WTC11 (cell line): ENCODE results near the gene WWOX. TPM values are rescaled to one million over a fixed set of nuclear protein-coding genes. Genes with fewer than 3 reads are reported as not detected.

Experiments used
- ATAC-seq: fragments of 200-7000 bp; cut with Tn5 transposase; 2 replicates; pipeline ENCODE4 v1.10.0; 2021; ENCODE audit warnings: mild to moderate bottlenecking, moderate library complexity
- CTCF ChIA-PET: fragments of 300-600 bp; sonication (Branson Sonifier 250); formaldehyde crosslinking; loops from one replicate; lab custom pipeline; 2021; ENCODE audit warnings: antibody characterized with exemption; lab: Charles Lee
- POLR2A ChIA-PET: fragments of 350-600 bp; sonication (Branson Sonifier 250); formaldehyde crosslinking; loops from one replicate; lab custom pipeline; 2021; ENCODE audit warnings: antibody characterized with exemption; lab: Charles Lee
- DNase-seq: peaks from one replicate; pipeline ENCODE4 v3.0.0; 2021; ENCODE audit warnings: low spot score
- H3K27ac Mint-ChIP-seq: 2 replicates; pipeline ENCODE4 v1.8.0; 2021; ENCODE audit warnings: mixed read lengths
- H3K27me3 Mint-ChIP-seq: 2 replicates; pipeline ENCODE4 v1.8.0; 2021; ENCODE audit warnings: low read depth, mild to moderate bottlenecking, moderate library complexity, mixed read lengths
- H3K36me3 Mint-ChIP-seq: 2 replicates; pipeline ENCODE4 v1.8.0; 2021; ENCODE audit warnings: mixed read lengths
- H3K4me1 Mint-ChIP-seq: 2 replicates; pipeline ENCODE4 v1.8.0; 2022; ENCODE audit warnings: mixed read lengths
- H3K4me3 Mint-ChIP-seq: 2 replicates; pipeline ENCODE4 v1.8.0; 2021; ENCODE audit warnings: mild to moderate bottlenecking, moderate library complexity, mixed read lengths
- H3K9me3 Mint-ChIP-seq: 2 replicates; pipeline ENCODE4 v1.8.0; 2021; ENCODE audit warnings: mixed read lengths
- ATF3 ChIP-seq: sonication (generic); formaldehyde crosslinking; conservative IDR thresholded peaks from 2 replicates; pipeline ENCODE4 v1.8.1; 2022; ENCODE audit warnings: mild to moderate bottlenecking, missing genetic modification reagents
- CBFB ChIP-seq: sonication (generic); formaldehyde crosslinking; IDR thresholded peaks from 2 replicates; pipeline ENCODE4 v1.8.1; 2022; ENCODE audit warnings: mild to moderate bottlenecking, low read depth, missing genetic modification reagents
- CREB1 ChIP-seq: sonication (generic); formaldehyde crosslinking; IDR thresholded peaks from 2 replicates; pipeline ENCODE4 v1.8.0; 2023; ENCODE audit warnings: mild to moderate bottlenecking, missing genetic modification reagents
- CREM ChIP-seq: sonication (generic); formaldehyde crosslinking; IDR thresholded peaks from 2 replicates; pipeline ENCODE4 v1.8.1; 2022; ENCODE audit warnings: mild to moderate bottlenecking, missing genetic modification reagents, moderate library complexity
- FOXJ3 ChIP-seq: sonication (generic); formaldehyde crosslinking; IDR thresholded peaks from 2 replicates; pipeline ENCODE4 v1.9.0; 2021; ENCODE audit warnings: missing genetic modification reagents, mild to moderate bottlenecking, borderline replicate concordance
- MAX ChIP-seq: sonication (generic); formaldehyde crosslinking; IDR thresholded peaks from 2 replicates; pipeline ENCODE4 v1.8.0; 2022; ENCODE audit warnings: mild to moderate bottlenecking, missing genetic modification reagents
- NFE2L1 ChIP-seq: sonication (generic); formaldehyde crosslinking; IDR thresholded peaks from 2 replicates; pipeline ENCODE4 v1.8.1; 2023; ENCODE audit warnings: missing genetic modification reagents
- NFYB ChIP-seq: sonication (generic); formaldehyde crosslinking; conservative IDR thresholded peaks from 2 replicates; pipeline ENCODE4 v1.8.0; 2022; ENCODE audit warnings: low read depth, missing genetic modification reagents
- NR1H2 ChIP-seq: sonication (generic); formaldehyde crosslinking; IDR thresholded peaks from 2 replicates; pipeline ENCODE4 v1.9.0; 2021; ENCODE audit warnings: mild to moderate bottlenecking, moderate library complexity, missing genetic modification reagents
- NR3C1 ChIP-seq: sonication (generic); formaldehyde crosslinking; conservative IDR thresholded peaks from 2 replicates; pipeline ENCODE4 v1.8.1; 2023; ENCODE audit warnings: low read depth, mild to moderate bottlenecking, missing genetic modification reagents
- PREB ChIP-seq: sonication (generic); formaldehyde crosslinking; IDR thresholded peaks from 2 replicates; pipeline ENCODE4 v1.8.1; 2022; ENCODE audit warnings: mild to moderate bottlenecking, missing genetic modification reagents, moderate library complexity, borderline replicate concordance
- PRRX2 ChIP-seq: fragments of 250-450 bp; sonication (Bioruptor Pico); IDR thresholded peaks from 2 replicates; pipeline ENCODE4 v1.8.0; 2021; ENCODE audit warnings: mild to moderate bottlenecking
- RELA ChIP-seq: sonication (generic); formaldehyde crosslinking; IDR thresholded peaks from 2 replicates; pipeline ENCODE4 v1.8.1; 2022; ENCODE audit warnings: missing genetic modification reagents, mild to moderate bottlenecking, borderline replicate concordance
- SOX15 ChIP-seq: fragments of 250-450 bp; sonication (Bioruptor Pico); IDR thresholded peaks from 2 replicates; pipeline ENCODE4 v1.9.0; 2021; ENCODE audit warnings: mild to moderate bottlenecking
- ZNF121 ChIP-seq: sonication (generic); formaldehyde crosslinking; IDR thresholded peaks from 2 replicates; pipeline ENCODE4 v1.8.0; 2023; ENCODE audit warnings: missing genetic modification reagents
- ZNF232 ChIP-seq: sonication (generic); formaldehyde crosslinking; IDR thresholded peaks from 2 replicates; pipeline ENCODE4 v1.8.0; 2022; ENCODE audit warnings: mild to moderate bottlenecking, missing genetic modification reagents
- ZNF281 ChIP-seq: sonication (generic); formaldehyde crosslinking; IDR thresholded peaks from 2 replicates; pipeline ENCODE4 v1.8.0; 2023; ENCODE audit warnings: mild to moderate bottlenecking, missing genetic modification reagents
- ZNF317 ChIP-seq: sonication (generic); formaldehyde crosslinking; IDR thresholded peaks from 2 replicates; pipeline ENCODE4 v1.8.1; 2023; ENCODE audit warnings: low read depth, mild to moderate bottlenecking, moderate library complexity, missing genetic modification reagents, borderline replicate concordance
- ZNF416 ChIP-seq: fragments of 250-450 bp; sonication (Bioruptor Pico); IDR thresholded peaks from 2 replicates; pipeline ENCODE4 v1.9.0; 2021; ENCODE audit warnings: mild to moderate bottlenecking, inconsistent platforms
- ZNF532 ChIP-seq: fragments of 250-450 bp; sonication (Bioruptor Pico); IDR thresholded peaks from 2 replicates; pipeline ENCODE4 v1.9.0; 2021; ENCODE audit warnings: mild to moderate bottlenecking, borderline replicate concordance
- ZNF671 ChIP-seq: fragments of 250-450 bp; sonication (Bioruptor Pico); IDR thresholded peaks from 2 replicates; pipeline ENCODE4 v1.8.0; 2021; ENCODE audit warnings: mild to moderate bottlenecking
- total RNA-seq: library from RNA; stranded (reverse); gene quantifications from 3 replicates; pipeline ENCODE4 v1.2.3, GENCODE V29; 2021

WWOX gene
- total RNA-seq, 1 experiment from 2014 or later: 15.7 TPM

- Mint-ChIP-seq H3K4me1 (peaks cover 4% of the 10 kb centered on the region; the same call in 1 of the 2 replicates), H3K27me3 (no peaks in the 10 kb centered on the region), H3K9me3 (no peaks in the 10 kb centered on the region), H3K27ac (no peak overlapping the region; the same call in 1 of the 2 replicates), H3K4me3 (no peak overlapping the region), H3K36me3 (no peaks in the 10 kb centered on the region)
- no peak for ATAC-seq
- no peak for TF ChIP-seq ZNF416
- TF ChIP-seq MAX (CRISPR knock-in tag): no peak
- no peak for TF ChIP-seq ZNF317
- no peak for TF ChIP-seq ZNF121 (CRISPR knock-in tag)
- no peak for TF ChIP-seq PREB (CRISPR knock-in tag)
- no peak for TF ChIP-seq NFE2L1 (CRISPR knock-in tag)
- no peak for TF ChIP-seq ZNF281 (CRISPR knock-in tag)
- TF ChIP-seq CBFB: no peak
- TF ChIP-seq CREB1 (CRISPR knock-in tag): no peak
- TF ChIP-seq FOXJ3 (CRISPR knock-in tag): no peak
- TF ChIP-seq NFYB (CRISPR knock-in tag): no peak
- no peak for TF ChIP-seq SOX15 (CRISPR knock-in tag)
- TF ChIP-seq NR1H2: no peak
- no peak for TF ChIP-seq NR3C1 (CRISPR knock-in tag)
- no peak for TF ChIP-seq RELA (CRISPR knock-in tag)
- TF ChIP-seq ATF3 (CRISPR knock-in tag): no peak
- TF ChIP-seq PRRX2 (CRISPR knock-in tag): no peak
- no peak for TF ChIP-seq ZNF671 (CRISPR knock-in tag)
- DNase-seq: no peak
- CTCF ChIA-PET: interaction anchor here (1.0 kb wide), 1 partner anchor 235 kb away, joined by 3 read pairs; no protein-coding TSS in a partner anchor
- POLR2A ChIA-PET: no interaction called here
Measured at GRCh38 chr16:78364556-78364880, 265.1 kb downstream of the WWOX start.

- Mint-ChIP-seq H3K9me3 (no peaks in the 10 kb centered on the region), H3K36me3 (no peaks in the 10 kb centered on the region), H3K4me3 (no peak overlapping the region)
- ChIA-PET POLR2A (no interaction called here), CTCF (no interaction called here)
- ATAC-seq: no peak
- TF ChIP-seq ZNF532 (CRISPR knock-in tag): no peak
- no peak for TF ChIP-seq PRRX2 (CRISPR knock-in tag)
- no peak for TF ChIP-seq CREM (CRISPR knock-in tag)
- no peak for TF ChIP-seq ZNF232 (CRISPR knock-in tag)
- TF ChIP-seq, all 79 proteins: peak for 0
- Mint-ChIP-seq H3K27me3 (no peaks in the 10 kb centered on the region), H3K4me1 (peaks cover 7% of the 10 kb centered on the region; the same call in 1 of the 2 replicates), H3K27ac (no peak overlapping the region)
- no peak for DNase-seq
Measured at GRCh38 chr16:78365366-78365765, 265.9 kb downstream of the WWOX start.
